Heart right ventricle (tissue), 16 donors: ENCODE measurements around the gene CNPY4. TPM values are rescaled to one million over a fixed set of nuclear protein-coding genes. Genes with fewer than 3 reads are reported as not detected.
A peak's percentile ranks its signal among the peaks of the same experiment; 100 is the strongest.

Source experiments
- ATAC-seq, 8 donors: fragments of 200-7000 bp; cut with Tn5 transposase; one replicate each; pipeline ENCODE4 v1.9.1; 2020; ENCODE audit warnings: mild to moderate bottlenecking in 8 of 8, moderate library complexity in 8 of 8, moderate number of reproducible peaks in 1 of 8
- DNase-seq, 2 donors: peaks; one replicate each; pipeline ENCODE4 v3.0.0-alpha.2; 2020
- H3K27ac ChIP-seq, 10 donors: fragments of 200-600 bp; sonication (generic) in 2 of 10; one replicate each; pipeline versions ENCODE4 v1.5.0 to v1.8.0; 2020 to 2022; ENCODE audit warnings: mild to moderate bottlenecking in 3 of 10
- H3K27me3 ChIP-seq, 7 donors: fragments of 200-600 bp; one replicate each; pipeline ENCODE4 v1.8.0; 2021 to 2022; ENCODE audit warnings: mild to moderate bottlenecking in 2 of 7
- H3K36me3 ChIP-seq, 9 donors: fragments of 200-600 bp; sonication (generic) in 1 of 9; one replicate each; pipeline versions ENCODE4 v1.5.0 to v1.8.0; 2020 to 2022; ENCODE audit warnings: mild to moderate bottlenecking in 2 of 9
- H3K4me1 ChIP-seq, 9 donors: fragments of 200-600 bp; sonication (generic) in 1 of 9; one replicate each; pipeline versions ENCODE4 v1.5.0 to v1.8.0; 2020 to 2022; ENCODE audit warnings: mild to moderate bottlenecking in 4 of 9
- H3K4me3 ChIP-seq, 10 donors: fragments of 200-600 bp; sonication (generic) in 2 of 10; one replicate each; pipeline versions ENCODE4 v1.5.0 to v1.8.0; 2020 to 2022; ENCODE audit warnings: mild to moderate bottlenecking in 7 of 10, moderate library complexity in 2 of 10
- H3K9me3 ChIP-seq, 11 donors: fragments of 200-600 bp in 10 of 11; sonication (generic) in 2 of 11; one replicate each; pipeline versions ENCODE4 v1.5.0 to v1.8.0; 2013 to 2022; ENCODE audit warnings: mild to moderate bottlenecking in 2 of 11, control low read depth in 1 of 11, moderate library complexity in 1 of 11
- CTCF ChIP-seq, 9 donors: fragments of 200-600 bp; sonication (generic) in 2 of 9; IDR thresholded peaks; one replicate each; pipeline versions ENCODE4 v1.5.0 to v1.8.0; 2021 to 2022; ENCODE audit warnings: antibody characterized with exemption in 9 of 9, mild to moderate bottlenecking in 5 of 9, moderate library complexity in 1 of 9
- WGBS, 2 donors: extraction: QIAGEN DNeasy Blood & Tissue Kit; methylation state at CpG; one replicate each; pipeline ENCODE4 v1.1.7; 2013; ENCODE audit warnings: inconsistent platforms in 1 of 2; 5-methylcytosine and 5-hydroxymethylcytosine counted together
- intact Hi-C, 10 donors: fragments of 100-400 bp; cut with DNase I; formaldehyde crosslinking; loops; one replicate each; pipeline versions ENCODE4 v1.11.1 to v1.14.2; 2022
- polyA plus RNA-seq, 2 donors: library from polyadenylated mRNA; stranded (reverse); fragments of 200-250 nt; gene quantifications; one replicate each; pipeline ENCODE4 v1.2.3, GENCODE V29; 2013
- total RNA-seq, 10 donors: library from RNA; stranded (reverse); fragmentation: NEBNext Ultra II Directional in 3 of 10; extraction: Animal tissue kit (Norgen Biotek cat#: 25700) in 3 of 10; gene quantifications; one replicate each; pipeline versions ENCODE4 v1.2.1 to v1.2.4, GENCODE V29; 2021 to 2023
- donor health status: Arrhythmogenic right ventricular cardiomyopathy.
- donor health status: ischemic (EF 13 %, LVEDD 7.1; RV severe dilation, severe dysfunction).
- donor health status: healthy with polysubstance abuse.
- donor health status: DM: no; HTN: yes; CAD: no.
- donor health status: DM: no; HTN: no; CAD: no.
- donor health status: ischemic (EF 25% LVEDD 6.9; RV normal size, moderate dysfunction).
- donor health status: ischemic (EF 25% LVEDD 5.7; RV mildly dilated, moderate dysfunction).
- donor health status: healthy.
- donor health status: DM: yes; HTN: yes; CAD: no.
- donor health status: Ischemic cardiomyopathy.
- donor health status: ischemic (EF 35%, LVEDD 5.7; RV mildly dilated, moderate dysfunction).
- donor health status: nonischemic (EF 11% LVEDD 7.7; RV severe dilation, severe dysfunction).
- donor health status: DM: yes; HTN: yes; CAD: no.
- donor health status: PGD.
- donor health status: ischemic (EF 29% LVEDD 5.4; RV normal size, mild dysfunction).
- donor health status: nonischemic (EF 23%, LVEDD 6.1; RV moderate dilation, normal function).

CNPY4 gene
- total and polyA plus RNA-seq, 12 donors = 4.9 to 13.7 (median 7.4) TPM

- Histone ChIP-seq H3K27ac (no peak overlapping the region), H3K4me1 (peaks cover 7 to 42% (median 32%) of the 10 kb centered on the region in 9 donors), H3K36me3 (peaks cover 4 to 62% (median 41%) of the 10 kb centered on the region in 9 donors), H3K4me3 (no peak overlapping the region), H3K9me3 (no peaks in the 10 kb centered on the region), H3K27me3 (no peaks in the 10 kb centered on the region)
- intact Hi-C loops = no loop called here
- ATAC-seq (no peak), DNase-seq (no peak)
- no peak for TF ChIP-seq CTCF (IDR thresholded peaks at IDR 0.05)
- 68 to 72% methylated on average over 7 of the region's 7 CpGs for WGBS, 2 donors
Measured at GRCh38 chr7:100079024-100079560, 40.3 kb upstream of the CNPY4 start.

- H3K27ac ChIP-seq = peak overlapping the region; percentile 65 to 96 (median 89)
- no peak for TF ChIP-seq CTCF (IDR thresholded peaks at IDR 0.05)
- WGBS, 2 donors = 1% methylated on average over 34 of the region's 34 CpGs
Measured at GRCh38 chr7:100080907-100081534, 38.4 kb upstream of the CNPY4 start.

GRCh38 chr7:100081535-100082102, 37.8 kb upstream of the CNPY4 start, which contains the start of gene ZNF3:
ZNF3 (minus strand) TSS chr7:100081723; CDS start chr7:100077357, 4,366 bp downstream.
- no peaks in the 10 kb centered on the region for H3K27me3 ChIP-seq
- peaks cover 0 to 37% (median 18%) of the 10 kb centered on the region in 9 donors for H3K36me3 ChIP-seq
- peak within 1 kb of the TSS; percentile 65 to 96 (median 89) for H3K27ac ChIP-seq
- ATAC-seq (peak; percentile 96 to 98 (median 96)), DNase-seq (peak; percentile 98 to 99)
- peaks cover 7 to 42% (median 35%) of the 10 kb centered on the region in 9 donors for H3K4me1 ChIP-seq
- TF ChIP-seq CTCF (IDR thresholded peaks at IDR 0.05) = peak; percentile 85 to 99 (median 95)
- WGBS, 2 donors = 1% methylated on average over 54 to 55 of the region's 55 CpGs
- H3K4me3 ChIP-seq = peak within 1 kb of the TSS; percentile 71 to 99 (median 90)
- no peaks in the 10 kb centered on the region for H3K9me3 ChIP-seq
- intact Hi-C loops = loop anchor here in 6 of 10 donors (1.0 to 10.0 kb wide), 8 partner anchors 34 to 167 kb away; partner anchors contain the start of genes TRIM4 (in 2 of the 6), MBLAC1 (in 1 of the 6) and ZSCAN21 (in 1 of the 6)

More at GRCh38 chr7:100080907-100081534, 38.4 kb upstream of the CNPY4 start:
- peaks cover 7 to 42% (median 32%) of the 10 kb centered on the region in 9 donors for H3K4me1 ChIP-seq
- intact Hi-C loops = loop anchor here in 6 of 10 donors (1.0 to 10.0 kb wide), 7 partner anchors 34 to 166 kb away; partner anchors contain the start of genes TRIM4 (in 2 of the 6), MBLAC1 (in 1 of the 6) and ZSCAN21 (in 1 of the 6)
- H3K4me3 ChIP-seq = peak overlapping the region; percentile 71 to 99 (median 90)
- H3K9me3 ChIP-seq = no peaks in the 10 kb centered on the region
- peaks cover 0 to 43% (median 23%) of the 10 kb centered on the region in 9 donors for H3K36me3 ChIP-seq
- DNase-seq = no peak
- no peak for ATAC-seq
- no peaks in the 10 kb centered on the region for H3K27me3 ChIP-seq

GRCh38 chr7:100082978-100083377, 36.5 kb upstream of the CNPY4 start:
- Histone ChIP-seq H3K4me1 (peaks cover 7 to 46% (median 37%) of the 10 kb centered on the region in 9 donors), H3K36me3 (peaks cover 0 to 23% (median 5%) of the 10 kb centered on the region in 9 donors), H3K27me3 (no peaks in the 10 kb centered on the region), H3K9me3 (no peaks in the 10 kb centered on the region), H3K27ac (peak overlapping the region in 8 of 10 donors; percentile 37 to 96 (median 89)), H3K4me3 (peak overlapping the region in 2 of 10 donors; percentile 71 to 94)
- intact Hi-C loops = loop anchor here in 6 of 10 donors (2.0 to 10.0 kb wide), 6 partner anchors 36 to 168 kb away; partner anchors contain the start of genes TRIM4 (in 2 of the 6) and ZSCAN21 (in 1 of the 6)
- DNase-seq = no peak
- no peak for ATAC-seq
- TF ChIP-seq CTCF (IDR thresholded peaks at IDR 0.05) = no peak
- 53 to 58% methylated on average over 4 of the region's 4 CpGs for WGBS, 2 donors
